CD4-positive, alpha-beta T cell treated with Interleukin-4 for 4 hours (primary cell): ENCODE measurements around the gene TANC1.

Experiments used
- DNase-seq: peaks from one replicate; pipeline ENCODE4 v3.0.0-alpha.2; 2020

Gene TANC1

GRCh38 chr2:159066541-159067156 lies 98.2 kb downstream of the TANC1 start:
- no peak for DNase-seq

DNA sequence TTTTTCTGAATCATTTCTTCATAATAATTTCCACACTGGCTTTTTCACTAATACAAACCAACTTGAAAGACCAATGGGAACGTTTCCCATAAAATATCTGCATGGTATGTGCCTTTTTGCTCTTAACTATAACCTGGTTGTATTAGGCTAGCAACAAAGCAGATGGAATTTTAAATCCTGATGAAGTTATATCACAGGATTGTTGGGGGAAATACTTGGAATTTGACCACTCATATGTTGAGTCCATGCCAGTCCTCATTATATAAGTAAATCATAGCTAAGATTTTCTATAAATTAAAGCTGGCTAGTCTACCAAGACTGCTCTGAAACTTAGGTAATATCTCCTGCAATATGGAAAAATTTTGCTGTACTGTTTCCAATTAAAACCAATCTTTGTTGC lies 99.5 kb downstream of the TANC1 start:
- DNase-seq, result no peak

DNA sequence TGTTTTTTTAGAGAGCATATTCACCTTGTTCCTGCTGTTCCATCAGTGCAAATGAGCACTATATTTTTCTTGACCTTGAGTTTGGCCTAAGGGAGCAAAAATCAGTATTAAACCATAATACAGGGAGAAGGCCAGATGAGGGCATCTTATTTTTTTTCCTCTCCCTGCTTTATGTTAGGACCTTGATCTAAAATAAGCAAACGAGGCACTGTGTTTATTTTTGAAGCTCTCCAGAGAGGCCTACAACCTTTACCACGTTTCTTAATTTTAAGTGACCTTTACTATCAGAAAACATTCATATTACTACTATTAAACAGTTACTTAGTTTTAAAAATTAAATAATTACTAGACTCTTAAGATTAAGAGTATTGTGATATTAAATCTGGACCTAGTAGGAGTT lies 100.8 kb downstream of the TANC1 start:
- no peak for DNase-seq

- DNase-seq, result no peak
Observed at GRCh38 chr2:159070235-159070634, 101.8 kb downstream of the TANC1 start.

DNA sequence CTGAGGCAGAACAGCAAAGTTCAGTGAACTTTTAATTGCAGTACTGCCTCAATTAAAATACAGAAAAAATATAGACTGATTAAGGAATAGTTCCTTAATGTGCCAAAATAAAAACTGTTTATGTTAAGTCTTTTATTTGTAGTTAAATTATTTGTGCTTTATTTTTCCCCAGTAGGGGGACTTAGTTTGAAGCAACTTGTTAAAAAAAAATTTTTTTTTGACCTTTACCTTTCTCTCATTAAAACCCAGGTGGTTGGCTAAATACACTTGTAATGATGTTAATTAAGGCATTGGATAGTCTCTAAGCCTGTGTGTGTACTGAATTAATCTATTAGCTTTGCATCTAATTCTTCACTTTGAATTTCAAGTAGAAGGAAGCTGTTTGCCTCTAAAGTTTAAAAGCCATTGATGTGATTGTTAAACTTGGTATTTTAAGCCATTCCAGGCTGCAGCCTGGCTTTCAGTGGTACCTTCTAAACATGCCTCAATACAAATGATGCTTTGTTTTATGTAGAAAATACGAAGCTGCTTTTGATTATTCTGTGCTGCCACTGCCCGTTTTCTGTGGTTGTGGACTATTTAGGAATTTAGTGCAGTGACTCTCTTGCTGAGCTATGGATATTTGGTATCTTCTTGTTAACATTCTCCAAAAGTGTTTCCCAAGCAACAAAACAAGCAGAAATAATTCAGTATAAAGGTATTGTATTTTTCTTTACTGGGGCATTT lies 102.9 kb downstream of the TANC1 start:
- no peak for DNase-seq

DNA sequence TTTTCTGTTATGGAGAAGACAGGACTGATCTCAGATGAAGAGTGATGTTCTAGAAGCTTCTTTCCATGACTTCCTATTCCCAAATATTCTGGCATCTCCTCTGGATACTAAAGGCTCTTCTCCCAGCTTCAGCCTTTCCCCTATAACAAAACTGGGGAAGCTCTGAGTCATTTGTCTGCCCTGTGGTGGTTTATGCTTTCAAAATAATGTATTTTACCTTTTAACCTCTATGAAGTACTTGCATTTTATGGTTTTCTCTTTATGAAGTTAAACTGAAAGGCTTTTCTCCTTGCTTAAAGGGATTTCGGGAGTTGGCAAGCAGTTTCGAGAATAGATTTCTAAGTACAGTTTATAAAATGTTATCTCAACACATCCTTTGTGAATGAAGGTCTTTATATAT lies 104.4 kb downstream of the TANC1 start:
- no peak for DNase-seq

DNA sequence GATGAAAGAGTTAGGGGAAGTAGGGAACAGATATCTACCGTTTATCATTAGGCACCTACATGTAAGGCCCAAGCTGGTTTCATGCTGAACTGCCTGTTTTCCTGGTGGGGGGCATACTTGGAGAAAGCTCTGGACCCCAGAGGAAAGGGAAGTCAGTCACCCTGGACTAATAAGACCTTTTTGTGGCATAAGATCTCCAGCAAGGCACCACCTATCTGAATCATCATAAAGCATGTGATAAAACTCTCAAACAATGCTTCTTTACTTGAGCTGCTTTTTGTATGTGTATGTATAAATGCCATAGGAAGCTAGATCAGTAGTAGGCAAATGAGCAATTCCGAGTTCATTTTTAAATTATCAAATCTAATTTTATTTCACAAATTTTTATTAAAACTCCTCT lies 104.8 kb downstream of the TANC1 start:
- no peak for DNase-seq

DNA sequence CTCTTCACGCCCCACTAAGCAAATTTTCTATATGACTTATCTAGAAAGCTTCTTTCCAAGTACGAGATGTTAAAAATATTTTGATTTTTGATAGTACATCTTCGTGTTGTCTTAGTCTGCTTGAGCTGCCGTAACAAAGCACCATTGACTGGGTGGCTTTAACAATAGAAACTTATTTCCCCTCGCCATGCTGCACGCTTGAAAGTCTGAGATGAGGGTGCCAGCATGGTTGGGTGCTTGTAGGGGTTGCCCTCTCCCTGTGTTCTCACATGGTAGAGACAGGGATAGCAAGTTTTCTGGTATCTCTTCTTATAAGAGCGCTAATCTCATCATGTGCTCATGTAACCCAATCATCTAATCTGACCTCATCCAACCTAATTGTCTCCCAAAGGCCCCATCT lies 106.2 kb downstream of the TANC1 start:
- DNase-seq, result no peak

DNA sequence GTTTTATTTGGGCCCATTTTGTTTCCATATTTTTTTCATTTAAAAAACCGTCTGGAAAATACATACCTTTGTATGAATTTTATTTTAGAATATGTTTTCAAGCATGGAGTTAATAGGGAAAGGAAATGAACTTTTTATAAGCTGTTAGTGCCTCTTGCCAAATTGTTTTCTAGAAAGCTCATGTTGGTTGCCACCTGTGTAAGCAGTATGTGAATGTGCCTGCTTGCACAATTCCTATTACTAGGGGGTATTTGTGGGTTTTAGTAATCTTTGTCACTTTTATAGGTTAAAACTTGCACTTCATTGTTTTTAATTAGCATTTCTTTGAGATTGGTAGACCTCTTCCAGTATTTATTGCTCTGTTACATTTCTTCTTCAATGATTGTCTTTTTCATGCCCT lies 107.3 kb downstream of the TANC1 start:
- no peak for DNase-seq

GRCh38 chr2:159076241-159076640 lies 107.8 kb downstream of the TANC1 start:
- no peak for DNase-seq

DNA sequence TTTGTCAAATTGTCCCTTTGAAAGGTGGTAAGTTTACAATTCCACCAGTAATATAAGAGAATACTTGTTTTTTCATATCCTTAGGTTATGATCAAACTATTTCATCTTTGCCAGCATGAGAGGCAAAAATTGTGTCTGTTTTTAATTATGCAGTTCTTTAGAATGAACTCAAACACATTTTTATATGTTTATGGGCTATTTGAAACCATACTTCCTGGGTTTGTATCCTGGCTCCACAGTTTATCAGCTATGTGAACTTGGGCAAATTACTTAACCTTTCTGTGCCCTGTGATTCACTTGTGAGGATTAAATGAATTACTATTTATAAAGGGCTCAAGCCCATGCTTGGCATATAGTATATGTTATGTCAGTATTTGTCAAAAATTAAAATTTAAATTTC lies 109.4 kb downstream of the TANC1 start:
- DNase-seq, result no peak

DNA sequence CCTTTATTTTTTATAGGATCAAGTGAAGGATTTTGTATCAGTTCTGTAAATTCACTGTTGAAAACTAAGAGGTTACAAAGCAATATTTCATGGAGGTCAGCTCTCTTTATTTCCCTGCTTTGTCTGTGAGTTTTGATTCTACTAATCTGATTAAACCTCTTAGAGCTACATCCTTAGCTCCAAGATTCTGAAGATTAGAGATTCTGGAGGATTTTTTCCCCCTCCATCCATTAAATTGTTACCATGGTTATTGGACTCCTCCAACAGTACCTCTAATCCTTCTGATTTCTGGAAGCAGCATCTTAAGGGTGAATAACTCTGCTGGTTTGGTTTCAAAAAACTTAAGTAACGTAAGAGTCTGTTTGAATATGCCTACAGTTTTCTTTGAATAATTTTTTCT lies 110.0 kb downstream of the TANC1 start:
- DNase-seq, result no peak

DNA sequence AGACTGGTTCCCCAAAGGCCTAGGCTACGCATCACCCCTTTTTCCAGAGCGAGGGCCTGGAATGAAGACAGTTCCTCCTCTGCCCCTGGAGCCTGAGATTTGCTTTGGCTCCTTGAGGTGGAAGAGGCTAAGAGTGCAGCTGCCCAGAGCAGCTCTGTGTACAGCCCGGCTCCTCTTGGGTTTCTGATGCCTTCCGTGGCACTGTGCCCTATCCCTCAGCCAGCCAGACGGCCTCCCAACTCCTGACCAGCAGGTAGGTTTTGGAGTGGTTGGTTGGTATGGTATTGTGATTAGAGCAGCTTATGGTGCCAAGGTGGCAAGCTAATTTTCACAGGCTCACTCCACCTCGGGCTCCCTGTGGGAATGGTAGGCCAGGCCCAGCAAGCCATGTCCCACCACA lies 112.2 kb downstream of the TANC1 start:
- DNase-seq, result no peak

DNA sequence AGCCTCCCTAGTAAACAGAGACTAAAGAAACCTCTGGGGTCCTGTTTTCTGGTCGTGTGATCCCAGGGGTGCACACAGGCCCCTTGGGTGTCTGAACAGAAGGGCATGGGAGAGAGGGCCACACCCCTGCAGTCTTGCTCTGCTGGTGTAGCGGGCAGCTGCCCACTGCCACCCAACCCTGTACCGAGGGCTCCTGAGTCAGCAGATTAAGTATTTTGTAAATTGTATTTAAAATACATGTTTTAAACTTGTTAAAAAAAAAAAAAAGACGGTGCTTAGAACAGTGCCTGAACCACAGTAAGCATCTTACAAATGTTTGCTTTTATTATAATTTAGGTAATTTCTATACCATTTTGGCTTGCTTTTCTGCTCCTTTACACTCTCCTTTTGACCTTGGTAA lies 113.7 kb downstream of the TANC1 start:
- DNase-seq, result no peak

DNA sequence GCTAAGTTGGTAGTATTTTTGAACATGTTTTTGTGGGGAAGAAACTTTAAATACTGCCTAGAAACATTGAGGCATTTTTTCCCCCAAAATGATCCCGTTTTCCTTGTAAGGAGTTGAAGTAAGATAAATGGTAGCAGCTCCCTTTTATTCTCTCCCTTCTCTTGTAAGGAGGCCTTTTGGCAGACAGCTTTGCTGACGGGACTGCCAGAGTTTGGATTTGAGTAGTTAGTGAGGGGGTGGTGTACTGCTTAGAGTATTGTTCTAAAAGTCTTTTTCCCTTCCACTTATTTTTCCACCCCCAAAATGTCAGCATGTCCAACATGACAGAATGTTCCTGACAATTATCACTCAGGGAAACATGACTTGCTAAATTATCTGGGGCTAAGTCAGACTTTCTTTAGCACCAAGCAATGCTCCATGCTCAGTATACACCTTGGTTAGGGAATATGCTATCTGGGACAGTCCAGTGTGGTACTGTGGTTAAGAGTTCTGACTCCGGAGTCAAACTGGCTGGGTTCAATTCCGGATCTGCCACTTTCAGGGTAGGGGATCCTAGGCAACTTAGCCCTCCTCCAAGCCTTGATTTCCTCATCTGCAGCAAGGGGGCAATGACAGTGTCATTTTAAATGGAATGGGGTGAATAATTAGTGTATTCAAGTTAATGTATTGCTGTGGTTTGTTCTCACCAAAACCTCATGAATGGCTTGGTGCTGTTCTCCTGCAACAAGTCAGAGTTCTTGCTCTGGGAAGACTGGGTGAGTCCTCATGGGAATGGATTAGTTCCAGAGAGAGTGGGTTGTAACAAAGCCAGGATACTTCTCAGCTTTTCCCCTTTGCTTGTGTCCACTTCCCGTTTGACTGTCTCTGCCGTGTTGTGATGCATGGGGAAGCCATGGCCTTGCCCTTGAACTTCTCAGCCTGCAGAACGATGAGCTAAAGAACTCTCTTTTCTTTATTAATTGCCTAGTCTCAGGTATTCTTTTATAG lies 116.2 kb downstream of the TANC1 start:
- DNase-seq, result no peak

DNA sequence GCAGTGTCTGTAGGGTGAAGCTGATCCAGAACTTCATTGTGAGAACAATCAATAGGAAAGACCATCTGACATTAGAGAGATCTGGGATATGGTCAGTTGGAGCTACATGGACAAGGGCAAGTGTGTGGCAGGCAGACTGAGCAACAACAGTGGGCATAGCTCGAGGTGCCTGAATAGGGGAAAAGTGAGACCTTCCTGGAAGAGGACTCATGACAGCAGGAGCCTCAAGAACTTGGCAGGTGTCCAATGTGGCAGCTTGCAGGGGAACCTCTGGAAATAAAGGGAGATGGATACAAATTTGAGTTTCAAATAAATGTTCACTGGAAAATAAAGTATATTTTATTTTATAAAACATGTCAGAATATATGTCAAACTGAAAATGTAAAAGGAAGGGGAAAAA lies 117.9 kb downstream of the TANC1 start:
- no peak for DNase-seq

DNA sequence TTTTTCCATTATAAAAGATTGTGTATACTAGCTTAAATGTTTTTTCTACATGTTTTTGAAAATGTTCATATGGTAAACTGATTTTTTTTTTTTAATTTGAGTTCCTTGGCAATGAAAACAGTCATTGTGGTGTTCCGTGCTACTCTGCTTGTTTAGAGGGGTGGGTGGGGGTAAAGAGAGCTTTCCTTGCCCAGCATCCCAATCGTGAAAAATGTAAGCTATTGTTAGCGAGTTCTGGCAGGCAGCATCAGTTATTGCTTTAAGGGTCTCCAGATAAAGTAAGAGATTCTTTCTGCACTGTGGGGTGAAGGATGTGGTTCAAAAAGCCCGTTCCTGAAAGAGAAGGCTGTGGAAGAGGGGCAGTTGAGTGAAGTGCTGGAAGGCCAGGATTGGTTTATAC lies 118.4 kb downstream of the TANC1 start:
- DNase-seq, result no peak

DNA sequence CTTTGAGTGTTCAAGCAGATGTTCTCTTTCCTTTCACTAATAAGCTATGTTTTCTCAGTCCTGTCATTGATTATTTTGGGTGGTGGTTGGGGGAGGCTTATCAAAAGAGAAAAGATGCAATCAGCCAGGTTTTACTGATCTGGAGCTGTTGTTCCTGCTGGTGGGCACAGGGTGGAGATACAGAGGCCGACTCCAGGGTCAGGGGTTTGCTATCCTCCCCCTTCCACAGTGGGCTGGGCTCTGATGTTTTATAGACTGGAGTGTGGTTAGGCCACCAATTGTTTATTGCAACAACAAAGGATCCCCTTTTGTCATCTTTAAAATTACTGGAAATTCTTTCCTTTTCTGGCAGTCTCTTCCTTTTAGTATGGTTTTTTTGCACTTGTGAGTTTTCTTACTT lies 120.5 kb downstream of the TANC1 start:
- DNase-seq, result no peak

- no peak for DNase-seq
Observed at GRCh38 chr2:159089543-159089942, 121.1 kb downstream of the TANC1 start.

DNA sequence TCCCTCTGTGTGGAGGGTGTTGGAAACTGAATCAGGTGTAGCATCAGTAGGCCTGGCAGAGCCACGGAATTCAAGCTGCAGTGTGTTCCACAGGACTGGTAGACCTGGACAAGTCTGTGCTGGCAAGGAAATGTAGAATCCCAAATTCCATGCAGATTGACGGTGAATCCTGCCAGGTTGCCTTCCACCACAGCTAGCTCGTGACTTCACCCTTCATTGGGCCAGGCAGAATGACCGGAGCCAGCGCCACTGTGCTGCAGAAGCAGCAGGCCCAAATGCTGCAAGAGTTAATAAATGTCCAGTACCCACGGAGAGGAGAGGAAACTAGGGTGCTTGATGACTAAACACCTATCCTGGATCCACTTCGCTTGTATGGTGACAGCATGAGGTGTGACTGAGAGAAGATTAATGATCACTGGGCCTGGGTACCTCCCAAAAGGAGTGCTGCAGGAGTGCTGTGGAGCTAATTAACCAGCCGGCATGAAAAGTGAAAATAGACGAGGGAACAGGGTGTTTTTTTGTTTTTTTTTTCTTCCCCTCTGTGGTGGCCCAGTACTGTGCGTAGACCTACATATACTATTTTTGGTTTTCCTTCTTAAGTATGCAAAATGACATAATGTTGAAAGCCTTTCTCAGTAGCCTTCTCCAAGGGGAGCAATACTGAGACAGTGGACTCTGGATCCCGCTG lies 122.2 kb downstream of the TANC1 start:
- DNase-seq, result no peak

- DNase-seq, result no peak
Observed at GRCh38 chr2:159091381-159091780, 122.9 kb downstream of the TANC1 start.

- peak; percentile 7 for DNase-seq
Observed at GRCh38 chr2:159091976-159092375, 123.5 kb downstream of the TANC1 start.

GRCh38 chr2:159093497-159093896 lies 125.1 kb downstream of the TANC1 start:
- no peak for DNase-seq
